GM18519 (cell line): ENCODE data around the gene HES5.

Experiments used
- ATAC-seq: cut with Tn5 transposase; IDR thresholded peaks from one replicate; pipeline ENCODE4 v1.9.1; 2021; ENCODE audit warnings: mild to moderate bottlenecking, moderate library complexity; ENCODE audit not compliant: unreplicated experiment, low FRiP score

The HES5 gene

GRCh38 chr1:2504225-2504948 is 25.7 kb downstream of the HES5 start:
- ATAC-seq = no peak

GRCh38 chr1:2503554-2504224 is 26.4 kb downstream of the HES5 start:
- no peak for ATAC-seq

GRCh38 chr1:2502661-2503553 is 27.2 kb downstream of the HES5 start:
- no peak for ATAC-seq

GRCh38 chr1:2502210-2502609 is 27.9 kb downstream of the HES5 start:
- ATAC-seq = no peak

- ATAC-seq = no peak
Measured at GRCh38 chr1:2501820-2502119, 28.3 kb downstream of the HES5 start.

GRCh38 chr1:2501041-2501819 is 28.8 kb downstream of the HES5 start:
- no peak for ATAC-seq

- no peak for ATAC-seq
Measured at GRCh38 chr1:2499986-2500596, 30.0 kb downstream of the HES5 start.

GRCh38 chr1:2499260-2499659 is 30.8 kb downstream of the HES5 start:
- ATAC-seq = no peak

- ATAC-seq = no peak
Measured at GRCh38 chr1:2498648-2499047, 31.4 kb downstream of the HES5 start.

- no peak for ATAC-seq
Measured at GRCh38 chr1:2497891-2498290, 32.2 kb downstream of the HES5 start.

GRCh38 chr1:2496746-2497145 is 33.3 kb downstream of the HES5 start:
- ATAC-seq = no peak

GRCh38 chr1:2496087-2496622 is 33.9 kb downstream of the HES5 start:
- ATAC-seq = no peak

GRCh38 chr1:2495546-2495945 is 34.5 kb downstream of the HES5 start:
- ATAC-seq = no peak

- ATAC-seq = no peak
Measured at GRCh38 chr1:2495026-2495425, 35.0 kb downstream of the HES5 start.

GRCh38 chr1:2494323-2494693 is 35.8 kb downstream of the HES5 start:
- no peak for ATAC-seq

GRCh38 chr1:2493691-2494322 is 36.3 kb downstream of the HES5 start:
- ATAC-seq = no peak

- no peak for ATAC-seq
Measured at GRCh38 chr1:2493218-2493617, 36.8 kb downstream of the HES5 start.

- ATAC-seq = no peak
Measured at GRCh38 chr1:2492091-2492490, 38.0 kb downstream of the HES5 start.

- ATAC-seq = no peak
Measured at GRCh38 chr1:2489615-2490014, 40.4 kb downstream of the HES5 start.

- no peak for ATAC-seq
Measured at GRCh38 chr1:2488688-2489087, 41.4 kb downstream of the HES5 start.
